Epidermal melanocyte (primary cell): Measurements from ENCODE around the gene SSRP1.
"Not testable (repeated sequence)": the region's sequence is repeated elsewhere in the genome, so short reads cannot be mapped to it uniquely, and the experiment has no call there.

Experiments used
- DNase-seq: peaks from one replicate; pipeline ENCODE4 v3.0.0; 2011; ENCODE audit warnings: low spot score; ENCODE audit not compliant: insufficient read length

SSRP1 gene

GRCh38 chr11:57339328-57339727, 3.6 kb upstream of the SSRP1 start:
- no peak for DNase-seq

DNA sequence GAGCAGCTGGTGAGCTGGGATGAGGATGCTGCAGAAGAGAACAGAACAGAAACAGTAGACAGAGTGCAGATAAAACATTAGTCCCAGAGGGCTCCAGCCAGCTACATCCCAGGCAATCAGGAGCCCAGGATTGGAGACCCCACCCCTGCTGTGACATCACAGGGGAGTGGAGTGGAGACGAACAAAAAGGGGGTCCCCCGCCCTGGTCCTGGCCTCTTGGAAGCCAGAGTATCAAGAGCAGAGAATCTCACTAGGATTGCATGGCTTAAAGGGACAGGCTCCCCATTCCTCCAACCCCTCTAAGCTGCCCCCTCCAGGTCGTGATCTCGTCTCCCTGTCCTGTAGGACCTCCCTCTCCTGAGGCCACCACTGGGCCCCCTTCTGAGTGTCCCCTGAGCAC, 2.5 kb upstream of the SSRP1 start, which contains the start of gene P2RX3:
Gene P2RX3, plus strand, starts transcription at position 211 of the 400 bp plus-strand sequence. CDS start 199 bp downstream, outside the sequence.
- DNase-seq = no peak

DNA sequence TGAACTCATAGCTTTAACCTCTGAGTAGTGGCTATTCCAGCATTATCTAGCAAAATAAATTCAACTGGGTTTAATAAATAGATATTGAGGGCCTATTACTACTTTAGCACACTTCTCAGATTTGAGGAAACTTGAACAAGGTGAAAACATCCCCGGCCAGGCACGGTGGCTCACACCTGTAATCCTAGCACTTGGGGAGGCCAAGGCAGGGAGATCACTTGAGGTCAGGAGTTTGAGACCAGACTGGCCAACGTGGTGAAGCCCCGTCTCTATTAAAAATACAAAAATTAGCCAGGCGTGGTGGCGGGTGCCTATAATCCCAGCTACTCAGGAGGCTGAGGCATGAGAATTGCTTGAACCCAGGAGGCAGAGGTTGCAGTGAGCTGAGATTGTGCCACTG, 1.2 kb upstream of the SSRP1 start:
- not testable (repeated sequence) for DNase-seq

GRCh38 chr11:57336111-57336666, 497 bp upstream of the SSRP1 start:
- no peak for DNase-seq

DNA sequence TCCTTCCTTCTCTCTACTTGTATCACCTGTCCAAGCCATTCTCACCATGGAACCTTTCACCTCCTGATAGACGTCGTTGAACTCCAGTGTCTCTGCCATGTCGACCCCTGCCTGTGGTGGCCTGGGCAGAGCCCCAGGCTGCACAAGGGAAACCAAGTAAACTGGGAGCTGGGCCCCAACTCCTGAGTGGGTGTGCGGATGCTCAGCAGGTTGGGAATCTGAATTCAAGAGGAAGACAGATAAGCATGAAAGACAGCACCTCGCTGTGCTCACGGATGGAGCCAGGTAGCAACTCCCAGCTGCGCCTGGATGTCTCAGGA, 709 bp downstream of the SSRP1 start:
- DNase-seq = no peak

DNA sequence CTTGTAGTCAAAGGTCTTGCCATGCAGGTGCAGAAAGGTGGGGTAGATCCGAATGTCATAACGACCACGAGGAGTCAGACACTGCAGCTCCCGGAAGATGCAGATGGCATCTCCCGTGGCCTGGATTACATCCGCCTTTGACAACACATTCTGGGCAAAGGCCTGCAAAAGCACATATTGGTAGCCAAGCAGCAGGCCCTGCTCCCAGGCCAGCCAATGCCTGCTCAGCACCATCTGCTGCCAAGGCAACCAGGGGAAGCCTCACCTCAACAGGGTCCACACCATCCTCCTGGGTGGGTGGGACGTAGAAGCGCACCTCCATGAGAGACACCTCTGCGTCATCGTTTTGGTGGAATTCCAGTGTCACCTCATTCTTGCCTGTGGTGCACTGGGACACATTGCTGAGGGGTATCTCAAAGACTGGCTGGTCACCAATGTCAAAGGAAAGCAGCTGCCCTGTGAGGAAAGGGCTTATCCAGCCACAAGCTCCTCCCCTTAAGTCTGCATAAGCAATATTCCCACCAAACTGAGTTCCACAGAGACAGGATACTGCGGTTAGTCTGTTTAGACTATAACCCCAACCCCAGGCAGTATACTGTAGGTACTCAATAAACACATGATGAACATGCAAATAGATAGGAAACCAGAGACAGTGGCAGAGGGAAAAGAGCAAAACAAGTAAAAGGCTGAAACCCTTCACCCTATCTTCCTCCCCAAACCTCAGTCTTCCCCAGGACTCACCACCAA, 2.8 kb downstream of the SSRP1 start:
- DNase-seq = no peak

GRCh38 chr11:57331720-57332119, 4.0 kb downstream of the SSRP1 start:
- DNase-seq = no peak

DNA sequence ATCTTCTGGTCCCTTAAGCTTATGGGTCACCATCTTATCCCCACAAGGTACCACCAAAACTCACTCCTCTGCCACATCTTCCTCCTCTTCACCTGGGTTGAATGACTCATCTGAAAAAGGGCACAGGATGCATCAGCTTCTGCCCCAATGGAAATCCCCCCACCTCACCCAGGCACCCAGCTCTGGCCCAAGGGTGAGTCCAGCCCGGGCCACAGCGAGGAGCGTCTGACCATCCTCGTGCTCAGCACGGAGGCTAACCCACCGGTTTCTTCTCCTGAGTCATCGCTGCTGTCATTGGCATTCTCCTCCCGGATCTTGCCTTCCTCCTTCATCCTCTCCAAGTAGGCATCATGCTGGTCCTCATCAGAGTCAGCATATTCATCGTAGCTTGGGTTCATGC, 5.7 kb downstream of the SSRP1 start:
- no peak for DNase-seq

GRCh38 chr11:57327721-57328120, 8.0 kb downstream of the SSRP1 start:
- DNase-seq = no peak

DNA sequence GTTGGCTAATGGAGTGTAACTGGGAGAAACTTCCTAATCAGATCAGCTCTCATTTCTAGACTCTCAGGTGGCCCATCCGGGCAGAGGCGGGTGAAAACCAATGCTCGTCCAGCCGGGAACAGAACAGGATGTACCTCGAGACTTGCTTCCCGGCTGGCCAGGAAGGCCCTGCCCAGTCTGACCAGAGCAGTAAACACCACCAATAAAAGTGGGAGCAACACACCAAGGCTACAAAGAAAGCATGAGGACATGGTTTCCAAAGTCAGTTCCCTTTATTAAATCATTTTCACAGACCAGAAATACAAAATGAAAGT, 10.0 kb downstream of the SSRP1 start:
- DNase-seq = no peak

DNA sequence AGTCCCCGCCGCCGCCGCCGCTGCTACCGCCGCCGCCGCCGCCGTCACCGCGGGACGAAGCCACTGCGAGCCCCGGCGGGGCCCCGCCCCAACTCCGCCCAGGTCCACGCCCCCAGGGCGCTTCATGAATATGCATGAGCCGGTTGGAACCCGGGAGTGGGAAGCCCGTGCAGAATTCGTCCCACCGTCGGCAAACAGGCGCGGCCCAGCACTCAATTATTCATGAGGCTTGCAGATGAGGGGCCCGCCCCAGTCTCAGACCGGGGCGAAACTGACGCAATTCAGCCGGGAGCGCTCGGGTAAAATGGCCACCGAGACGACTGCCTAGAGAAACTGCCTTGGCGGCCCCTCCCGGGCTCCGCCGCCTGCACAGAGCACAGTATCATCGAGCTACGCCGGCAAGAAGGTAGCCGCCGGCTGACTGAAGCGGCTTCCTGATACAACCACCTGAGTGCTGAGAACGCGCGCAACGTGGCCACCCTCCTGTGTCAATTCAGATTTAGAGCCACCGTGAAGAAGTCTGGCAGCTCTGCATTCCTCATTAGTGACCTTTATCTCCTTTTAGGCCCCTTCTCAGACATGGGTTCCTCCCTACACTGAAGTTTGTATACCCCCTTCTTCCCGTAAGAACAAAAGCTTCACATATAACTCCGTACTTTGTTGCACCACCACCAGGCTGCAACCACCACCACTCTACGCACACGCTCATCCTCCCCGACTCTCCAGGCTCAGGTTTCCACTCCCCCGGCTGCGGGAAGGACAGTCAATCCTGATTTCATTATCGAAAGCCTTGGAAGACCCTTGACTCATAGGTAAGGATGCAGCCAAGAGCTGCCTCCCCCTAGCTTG, 10.6 kb downstream of the SSRP1 start, which contains the start of gene TNKS1BP1:
Gene TNKS1BP1, minus strand, starts transcription at position 67 of the 849 bp plus-strand sequence. CDS start 3,067 bp downstream, outside the sequence.
- DNase-seq = peak; percentile 98

DNA sequence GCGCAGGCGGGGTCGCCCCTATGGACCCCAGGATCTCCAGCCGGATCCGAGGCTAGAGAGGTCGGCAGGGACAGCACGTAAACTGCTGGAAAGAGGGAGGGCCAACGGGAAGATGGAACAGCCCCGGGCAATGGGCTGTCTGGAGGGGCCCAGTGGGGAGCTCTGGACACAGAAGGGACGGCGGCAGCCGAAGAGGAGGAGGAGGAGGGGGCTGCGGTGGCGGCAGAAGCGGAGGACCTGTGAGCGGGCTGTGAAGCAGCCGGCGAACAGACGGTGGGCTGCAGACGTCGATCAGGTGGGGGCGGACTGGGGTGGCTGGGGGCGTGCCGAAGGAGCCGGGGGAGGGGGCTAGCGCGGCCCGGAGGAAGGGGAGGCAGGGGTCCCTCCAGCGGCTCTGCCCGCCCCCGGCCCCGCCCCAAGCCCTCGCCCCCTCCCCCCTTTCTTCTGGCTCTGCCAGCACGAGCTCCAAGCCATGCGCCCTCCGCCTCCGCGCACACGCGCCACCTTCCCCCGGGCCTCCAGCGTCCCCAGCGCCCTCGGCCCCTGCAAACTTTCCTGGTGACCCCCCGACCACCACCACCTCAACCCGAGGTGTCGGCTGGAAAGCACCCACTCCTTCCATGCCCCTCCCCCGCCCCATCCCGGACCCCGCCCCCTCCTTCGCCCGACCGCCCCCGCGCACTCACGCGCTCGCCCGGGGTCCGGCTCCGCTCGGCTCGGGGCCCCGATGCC, 11.4 kb downstream of the SSRP1 start:
- DNase-seq = no peak

DNA sequence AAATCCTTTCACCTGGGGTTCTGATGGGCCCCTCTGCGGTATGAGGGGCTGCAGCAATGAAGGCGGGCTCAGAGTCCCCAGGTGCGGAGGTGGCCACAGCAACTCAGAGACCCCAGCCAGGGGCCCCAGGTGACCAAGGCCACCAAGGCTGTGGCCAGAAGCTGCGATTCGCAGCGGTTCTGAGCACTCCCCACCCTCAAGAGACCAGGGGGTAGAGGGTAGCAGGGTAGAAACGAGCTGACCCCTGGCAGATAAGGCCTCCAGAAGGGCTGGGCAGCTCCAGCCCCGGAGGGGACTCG, 11.9 kb downstream of the SSRP1 start:
- DNase-seq = no peak

DNA sequence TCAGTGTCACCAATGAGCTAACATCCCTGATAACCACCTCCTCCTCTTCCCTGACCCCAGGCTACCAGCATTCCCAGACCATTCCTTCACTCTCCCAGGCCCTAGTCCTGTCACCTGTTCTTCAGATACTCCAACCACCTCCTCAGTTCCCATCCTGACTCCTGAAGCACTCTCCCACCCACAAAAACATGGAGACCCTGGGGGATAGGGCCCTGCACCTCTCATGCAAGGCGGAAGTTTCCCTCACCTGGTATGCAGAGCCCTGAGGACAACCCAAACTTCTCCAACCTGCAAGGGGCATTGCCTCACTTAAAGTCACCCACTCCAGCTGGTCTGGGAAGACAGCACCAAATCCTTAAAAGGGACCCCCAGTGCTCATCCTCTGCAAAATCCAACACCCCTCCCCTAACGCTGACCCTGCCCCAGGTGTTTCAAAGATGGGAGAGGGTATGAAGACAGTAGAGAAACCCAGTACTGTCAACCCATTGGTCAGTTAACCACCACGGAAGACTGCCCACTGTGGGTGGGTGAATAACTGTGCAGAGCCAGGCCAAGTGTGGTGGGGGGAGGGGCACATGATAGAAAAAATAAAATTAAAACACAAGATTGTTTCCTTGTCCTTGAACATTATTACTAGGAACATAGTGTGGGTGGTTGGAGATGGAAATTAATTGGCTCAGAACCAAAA, 12.4 kb downstream of the SSRP1 start:
- DNase-seq = no peak

DNA sequence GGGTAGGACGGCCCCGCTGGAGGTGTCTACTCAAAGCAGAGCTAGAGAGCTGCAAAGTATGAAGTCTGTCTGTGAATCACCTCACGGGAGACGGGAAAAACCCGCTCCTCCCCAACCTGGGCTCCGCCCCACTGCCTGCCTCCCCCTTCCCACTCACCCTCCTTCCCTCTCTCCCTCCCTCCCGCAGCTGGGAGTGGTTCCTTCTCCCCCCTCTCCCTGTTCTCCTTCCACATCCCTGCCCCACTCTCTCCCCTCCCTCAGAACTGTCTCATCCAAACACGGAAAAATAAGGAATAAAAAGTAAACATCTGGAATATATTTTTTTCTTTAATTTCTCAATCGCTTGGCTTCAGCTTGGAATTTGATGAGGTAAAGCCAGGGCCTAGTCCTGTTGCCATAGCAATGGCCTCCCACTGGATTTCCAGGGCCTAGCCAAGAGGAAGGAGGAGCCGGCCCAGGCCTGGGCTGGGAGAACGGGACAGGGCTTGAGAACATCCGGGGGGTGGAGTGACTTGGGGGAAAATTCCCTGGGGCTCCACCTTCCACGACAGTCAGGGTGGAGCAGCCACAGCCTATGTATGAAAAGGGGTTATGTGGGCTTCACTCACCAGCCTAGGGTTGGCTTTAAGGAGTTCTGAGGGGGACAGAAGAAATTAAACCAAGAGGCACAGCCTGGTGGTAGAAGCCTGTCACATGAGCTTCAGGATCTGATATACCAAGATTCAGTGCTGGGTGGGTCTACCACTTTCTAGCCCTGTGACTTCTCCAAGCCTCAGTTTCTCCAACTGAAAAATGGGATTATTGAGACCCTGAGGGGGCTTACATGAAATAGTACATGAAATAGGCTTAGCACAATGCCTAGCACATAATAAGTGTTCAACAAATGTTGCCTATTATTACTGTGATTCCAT, 13.2 kb downstream of the SSRP1 start:
- peak; percentile 97 for DNase-seq

DNA sequence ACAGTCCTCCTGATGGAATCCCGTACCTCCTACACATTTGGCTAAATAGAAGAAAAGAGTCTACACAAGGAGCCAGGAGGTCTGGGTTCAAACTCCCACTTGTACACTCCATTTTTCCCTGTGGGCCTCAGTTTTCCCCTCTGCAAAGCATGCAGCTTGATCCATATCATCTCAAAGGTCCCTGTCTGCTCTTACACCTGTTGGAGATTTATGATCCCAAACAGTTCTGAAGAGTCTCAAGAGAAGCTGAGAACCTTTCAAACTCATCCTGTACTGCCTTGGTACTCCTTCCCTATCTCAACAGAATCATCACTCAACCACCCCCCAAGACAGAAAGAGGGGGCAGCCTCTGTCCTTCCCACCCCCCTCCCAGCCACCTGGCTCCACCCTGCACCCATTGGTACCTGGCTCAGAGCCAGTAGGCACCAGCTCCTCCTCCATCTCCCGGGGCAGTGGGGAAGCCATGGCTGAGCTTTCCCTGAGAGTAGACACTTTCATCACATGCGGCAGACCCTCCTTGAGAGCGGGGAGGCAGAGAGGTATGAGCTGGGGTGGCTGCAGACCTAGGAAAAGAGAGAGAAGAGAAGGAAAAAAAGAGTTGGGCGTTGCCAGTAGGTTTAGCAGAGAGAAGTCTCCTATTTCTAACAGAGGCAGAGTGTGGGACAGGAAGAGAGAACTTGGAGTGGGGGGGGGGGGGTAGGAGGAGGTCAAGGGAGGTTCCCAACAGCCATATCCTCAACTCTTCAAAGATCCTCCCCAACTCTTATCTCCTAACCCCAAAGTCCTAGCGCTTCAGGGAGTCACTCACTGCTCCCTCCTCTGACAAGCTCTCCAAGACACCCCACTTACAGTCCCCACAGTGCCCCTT, 14.1 kb downstream of the SSRP1 start:
- DNase-seq = no peak

DNA sequence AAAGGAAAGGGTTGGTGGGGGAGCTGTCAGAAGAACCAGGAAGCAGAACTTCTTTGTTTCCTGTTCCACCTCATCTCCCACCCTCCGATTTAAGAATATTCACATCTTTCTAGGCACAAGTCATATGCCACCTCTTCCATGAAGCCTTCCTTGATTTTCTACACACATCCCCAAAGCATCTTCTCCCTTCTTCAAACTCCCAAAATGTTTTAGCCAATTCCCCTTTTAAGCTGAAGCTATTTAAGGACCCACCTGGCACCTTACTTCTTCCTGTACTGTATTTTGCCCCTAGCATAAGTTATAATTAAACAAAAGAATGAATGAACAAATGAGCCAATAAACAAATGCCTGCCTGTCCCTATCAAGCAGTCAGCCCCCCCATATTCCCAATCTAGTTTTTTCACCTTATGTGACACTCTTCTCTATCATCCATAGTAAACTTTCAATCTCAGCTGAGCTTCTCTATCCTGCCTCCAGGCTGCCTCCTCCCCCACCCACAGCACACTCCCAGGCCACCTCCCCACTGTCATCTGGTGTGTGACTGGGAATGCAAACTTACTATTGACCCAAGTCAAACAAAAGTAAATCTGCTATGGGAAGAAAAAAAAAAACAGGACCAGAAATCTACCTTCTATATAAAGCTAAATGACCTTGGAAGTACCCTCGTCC, 14.8 kb downstream of the SSRP1 start:
- no peak for DNase-seq

DNA sequence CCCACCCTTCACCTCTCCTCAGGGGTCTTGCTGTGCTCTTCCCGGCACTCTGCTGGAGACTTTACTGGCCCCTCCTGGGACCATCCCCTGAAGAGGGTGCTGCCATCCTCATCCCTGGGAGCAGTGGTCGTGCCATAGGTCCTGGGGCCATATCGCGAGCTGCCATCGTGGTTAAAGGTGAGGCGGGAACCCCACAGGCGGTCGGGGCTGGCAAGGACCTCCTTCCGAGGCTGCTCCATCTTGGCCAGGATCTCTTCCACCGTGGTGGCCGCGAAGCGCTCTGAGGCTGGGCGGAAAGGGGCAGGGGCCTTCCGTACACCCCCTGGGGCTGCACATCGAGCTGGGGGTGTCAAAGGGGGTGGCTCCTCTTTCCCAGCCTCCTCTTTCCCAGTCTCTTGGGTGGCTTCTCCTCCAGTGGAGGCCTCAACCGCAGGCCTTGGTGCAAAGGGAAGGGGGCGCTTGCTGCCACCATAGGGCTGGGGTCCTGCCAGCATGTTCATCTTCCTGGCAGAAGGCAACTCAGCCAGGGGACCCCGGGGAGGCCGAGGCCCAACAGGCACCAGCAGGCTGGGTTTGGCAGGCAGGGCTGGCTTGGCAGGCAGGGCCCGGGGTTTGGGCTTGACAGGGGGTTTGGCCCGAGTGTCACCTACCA, 15.5 kb downstream of the SSRP1 start:
- no peak for DNase-seq
